ENCODE data around the gene SLC66A2.
"Not testable (repeated sequence)": the region's sequence is repeated elsewhere in the genome, so short reads cannot be mapped to it uniquely, and the experiment has no call there.

Gene SLC66A2

GRCh38 chr18:79972720-79973119 is 21.3 kb upstream of the SLC66A2 start:
- intact Hi-C loops (cut with DNase I), result no loop called here

GRCh38 chr18:79971986-79972385 is 20.5 kb upstream of the SLC66A2 start:
- DNase-seq, result peak in 1 of 42 donors; percentile 10
- intact Hi-C loops (cut with DNase I), result no loop called here

More at GRCh38 chr18:79972720-79973119, 21.3 kb upstream of the SLC66A2 start:
- DNase-seq, result no peak

- peak in 2 of 42 donors; percentile 11 to 34 for DNase-seq
- intact Hi-C loops (cut with DNase I), result no loop called here
Measured at GRCh38 chr18:79971211-79971952, 19.9 kb upstream of the SLC66A2 start.

DNA sequence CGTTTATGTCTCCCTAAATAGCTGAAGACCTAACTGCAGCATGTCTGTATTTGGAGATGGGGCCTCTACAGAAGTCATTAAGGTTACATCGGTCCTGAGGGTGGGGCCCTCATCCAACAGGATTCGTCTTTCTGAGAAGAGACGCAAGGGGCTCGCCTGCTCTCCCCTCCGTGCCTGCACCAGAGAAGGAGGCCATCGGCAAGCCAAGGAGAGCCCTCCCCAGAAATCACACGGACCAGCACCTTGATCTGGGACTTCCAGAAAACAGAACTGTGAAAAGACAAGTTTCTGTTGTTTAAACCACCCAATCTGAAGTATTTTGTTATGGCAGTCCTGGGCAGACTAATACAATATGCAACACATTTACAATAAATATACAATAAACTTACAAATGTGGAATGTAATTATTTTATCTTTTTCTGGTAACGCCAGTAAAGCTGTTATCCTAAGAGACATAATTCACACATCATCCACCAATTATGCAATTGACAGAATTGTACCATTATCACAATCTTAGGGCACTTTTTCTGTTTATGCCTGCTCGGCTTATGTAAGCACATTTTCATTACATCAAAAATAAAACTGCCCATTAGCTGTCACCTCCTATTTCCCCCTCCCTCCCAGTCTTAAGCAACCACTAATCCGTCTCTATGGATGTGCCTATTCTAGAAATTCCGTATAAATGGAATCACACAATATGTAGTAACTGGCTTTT is 19.1 kb upstream of the SLC66A2 start:
- no peak for DNase-seq
- intact Hi-C loops (cut with DNase I), result no loop called here

DNA sequence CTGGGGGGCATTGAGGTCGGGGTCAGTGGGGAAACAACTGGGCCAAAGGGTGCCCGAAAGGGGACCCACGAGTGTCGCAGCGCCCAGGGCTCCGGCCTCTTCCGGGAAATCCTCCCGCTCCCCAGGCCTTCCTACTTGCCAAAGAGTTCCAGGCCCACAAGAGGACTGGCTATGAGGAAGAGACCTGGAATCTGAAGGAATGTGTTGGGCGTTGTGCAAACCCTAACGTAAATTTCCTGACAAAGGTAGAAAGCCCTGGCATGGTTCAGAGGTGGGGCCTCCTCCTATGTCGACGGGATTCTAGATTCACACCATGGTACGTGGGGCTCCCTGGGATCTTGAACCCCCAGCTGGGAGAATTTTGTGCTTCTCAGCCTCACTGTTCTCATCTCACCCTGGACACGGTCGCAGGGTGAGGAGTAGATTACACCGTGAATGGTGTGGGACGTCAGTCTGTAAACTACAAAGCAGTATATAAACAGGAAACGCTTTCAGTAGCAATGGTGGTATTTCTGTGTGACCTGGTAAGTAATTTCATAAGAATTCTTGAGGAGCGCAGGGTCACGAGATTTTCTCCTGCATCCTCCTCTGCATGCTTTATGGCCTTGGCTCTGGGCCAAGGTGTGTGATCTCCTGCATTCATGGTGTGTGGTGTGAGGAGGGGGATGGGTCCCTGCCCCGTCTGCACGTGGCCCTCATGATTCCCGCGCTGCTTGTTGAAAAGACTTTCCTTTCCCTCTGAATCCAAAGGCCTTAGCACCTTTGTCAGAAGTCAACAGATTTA is 13.9 kb upstream of the SLC66A2 start:
- peak in 5 of 42 donors; percentile 30 to 48 (median 36) for DNase-seq
- intact Hi-C loops (cut with DNase I), result no loop called here

DNA sequence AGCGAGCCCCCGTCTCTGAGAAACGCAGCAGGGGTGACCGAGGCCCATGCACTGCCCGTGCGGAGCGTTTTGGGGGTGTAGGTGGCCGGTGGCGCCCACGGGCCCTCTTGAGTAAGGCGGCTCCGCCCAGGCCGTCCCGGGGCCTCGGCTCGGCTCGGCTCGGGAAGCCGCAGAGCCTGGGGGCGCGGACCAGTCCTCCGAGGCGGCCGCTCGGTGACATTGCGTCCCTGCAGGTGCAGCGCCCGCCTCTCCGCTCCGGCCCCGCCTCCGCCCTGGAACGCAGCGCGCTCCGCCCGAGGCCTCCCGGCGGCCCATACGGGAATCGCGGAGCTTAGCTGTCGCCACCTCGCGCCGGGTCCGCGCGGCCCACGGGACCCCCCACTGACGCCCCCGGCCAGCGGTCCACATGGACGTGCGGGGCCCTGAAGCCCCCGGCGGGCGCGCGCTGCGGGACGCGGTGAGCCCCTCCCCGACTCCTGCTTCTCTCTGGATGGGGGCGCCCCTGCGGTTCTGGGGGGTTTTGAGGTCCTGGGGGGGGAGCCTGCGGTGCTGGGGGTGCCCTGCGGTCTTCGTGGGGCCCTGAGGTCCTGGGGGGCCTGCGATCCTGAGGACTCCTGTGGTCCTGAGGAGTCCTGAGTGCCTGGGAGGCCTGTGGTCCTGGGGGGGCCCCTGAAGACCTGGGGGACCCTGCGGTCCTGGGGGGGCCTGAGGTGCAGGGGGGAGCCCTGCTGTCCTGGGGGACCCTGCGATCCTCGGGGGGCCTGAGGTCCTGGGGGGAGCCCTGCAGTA is 13.1 kb upstream of the SLC66A2 start, which contains the start of gene HSBP1L1:
TSS of gene HSBP1L1 (plus strand) at position 314 of the 789 bp plus-strand sequence. CDS start at position 407, 93 bp downstream.
- intact Hi-C loops (cut with DNase I), result no loop called here
- peak in 27 of 42 donors; percentile 32 to 73 (median 53) for DNase-seq

DNA sequence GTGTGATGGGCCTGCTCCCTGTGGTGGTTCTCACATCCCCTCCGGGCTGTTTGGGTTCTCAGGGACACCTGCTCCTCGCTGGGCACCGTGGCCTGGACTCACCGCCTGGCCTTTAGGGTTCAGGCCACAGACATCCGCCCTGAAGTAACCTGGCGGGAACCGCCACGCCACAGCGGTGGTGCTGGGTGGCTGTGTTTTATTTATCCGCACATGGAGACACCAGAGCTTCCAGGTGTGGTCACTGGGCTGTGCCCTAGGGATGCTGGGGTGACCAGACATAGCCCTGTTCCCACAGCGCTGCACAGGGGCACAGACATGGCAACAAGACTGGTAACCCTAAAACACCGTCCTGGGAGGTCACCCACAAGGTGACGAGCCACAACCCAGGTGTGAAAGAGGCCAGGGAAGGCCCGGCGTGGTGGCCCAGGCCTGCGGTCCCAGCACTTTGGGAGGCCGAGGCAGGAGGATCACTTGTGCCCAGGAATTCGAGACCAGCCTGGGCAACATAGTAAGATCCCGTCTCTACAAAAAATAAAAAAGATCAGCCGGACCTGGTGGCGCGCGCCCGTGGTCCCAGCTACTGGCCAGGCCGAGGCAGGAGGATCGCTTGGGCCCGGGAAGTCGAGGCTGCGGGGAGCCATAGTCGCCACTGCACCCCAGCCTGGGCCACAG is 12.3 kb upstream of the SLC66A2 start:
- DNase-seq, result peak in 1 of 42 donors; percentile 27
- intact Hi-C loops (cut with DNase I), result no loop called here

- intact Hi-C loops (cut with DNase I), result no loop called here
- peak in 2 of 42 donors; percentile 32 to 38 for DNase-seq
Measured at GRCh38 chr18:79962835-79963657, 11.6 kb upstream of the SLC66A2 start.

DNA sequence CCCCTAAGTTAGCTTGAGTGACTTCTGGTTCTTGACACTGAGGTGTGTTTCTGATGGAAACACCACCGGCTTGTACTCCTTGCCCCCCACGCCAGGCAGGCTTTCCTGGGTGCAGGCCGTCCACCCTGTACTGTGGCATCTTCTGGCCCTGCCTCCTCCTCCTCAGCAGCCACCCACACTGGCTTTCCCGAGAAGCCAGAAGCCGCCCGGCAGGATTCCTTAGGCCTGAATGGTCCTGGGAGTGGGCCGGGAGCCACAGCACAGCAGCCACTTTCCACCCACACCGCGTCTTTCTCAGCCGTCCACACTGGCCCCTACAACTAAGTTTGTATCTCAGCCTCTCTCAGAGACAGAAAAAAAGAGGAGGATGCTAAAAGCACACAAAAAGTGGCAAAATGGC is 10.9 kb upstream of the SLC66A2 start:
- intact Hi-C loops (cut with DNase I), result no loop called here
- peak in 1 of 42 donors; percentile 25 for DNase-seq

DNA sequence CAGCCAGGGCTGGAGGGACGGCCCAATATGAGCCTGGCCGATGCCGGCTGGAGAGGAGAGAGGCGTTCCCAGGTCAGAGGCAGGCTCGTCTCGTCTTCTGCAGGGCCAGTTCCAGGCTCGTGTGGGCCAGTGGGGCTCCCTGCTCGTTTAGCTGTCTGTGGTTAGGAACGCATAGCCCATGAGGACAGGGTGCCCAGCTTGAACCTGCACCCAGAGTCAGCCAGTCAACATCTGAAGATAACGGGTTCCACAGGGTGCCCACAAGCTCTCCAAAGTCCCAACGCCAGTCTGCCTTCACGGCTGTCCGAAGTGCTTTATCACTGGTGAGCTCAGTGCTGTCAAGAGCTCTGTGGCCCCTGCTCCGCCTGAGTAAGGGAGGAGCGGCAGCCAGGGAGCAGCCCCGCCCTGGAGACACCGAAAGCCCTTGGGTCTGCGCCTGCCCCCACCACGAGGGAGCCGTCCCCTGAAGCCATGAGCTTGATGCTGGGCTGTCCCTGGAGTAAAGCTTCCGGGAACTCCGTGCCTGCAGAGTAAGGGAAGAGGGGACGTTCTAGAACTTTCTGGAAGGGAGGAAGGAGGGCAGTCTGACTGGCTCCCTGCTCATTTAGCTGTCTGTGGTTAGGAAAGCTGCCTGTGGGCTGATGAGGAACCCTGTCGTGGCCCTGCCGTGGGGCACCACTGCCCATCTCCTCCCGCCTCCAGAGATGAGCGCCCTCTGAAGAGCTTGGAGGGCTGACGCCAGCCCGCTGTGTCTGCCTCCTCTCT is 10.3 kb upstream of the SLC66A2 start:
- no peak for DNase-seq
- intact Hi-C loops (cut with DNase I), result no loop called here

- intact Hi-C loops (cut with DNase I), result no loop called here
- no peak for DNase-seq
Measured at GRCh38 chr18:79960921-79961526, 9.6 kb upstream of the SLC66A2 start.

- intact Hi-C loops (cut with DNase I), result not testable (repeated sequence)
Measured at GRCh38 chr18:79960161-79960801, 8.8 kb upstream of the SLC66A2 start.

DNA sequence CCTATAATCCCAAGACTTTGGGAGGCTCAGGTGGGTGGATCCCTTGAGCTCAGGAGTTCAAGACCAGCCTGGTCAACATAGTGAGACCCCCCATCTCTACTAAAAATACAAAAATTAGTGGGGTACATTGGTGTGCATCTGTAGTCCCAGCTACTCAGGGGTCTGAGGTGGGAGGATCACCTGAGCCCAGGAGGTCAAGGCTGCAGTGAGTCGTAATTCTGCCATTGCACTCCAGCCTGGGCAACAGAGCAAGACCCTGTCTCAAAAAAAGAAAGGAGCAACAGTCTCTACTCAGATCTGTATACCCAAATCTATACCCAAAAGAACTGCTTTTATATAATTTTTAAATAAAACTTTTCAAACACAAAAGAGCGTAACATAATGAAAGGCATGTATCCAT is 7.5 kb upstream of the SLC66A2 start:
- no peak for DNase-seq
- intact Hi-C loops (cut with DNase I), result no loop called here

More at GRCh38 chr18:79960161-79960801, 8.8 kb upstream of the SLC66A2 start:
- DNase-seq, result not testable (repeated sequence)

- DNase-seq, result peak in 3 of 42 donors; percentile 0 to 21 (median 21)
- intact Hi-C loops (cut with DNase I), result no loop called here
Measured at GRCh38 chr18:79956276-79956675, 4.8 kb upstream of the SLC66A2 start.

DNA sequence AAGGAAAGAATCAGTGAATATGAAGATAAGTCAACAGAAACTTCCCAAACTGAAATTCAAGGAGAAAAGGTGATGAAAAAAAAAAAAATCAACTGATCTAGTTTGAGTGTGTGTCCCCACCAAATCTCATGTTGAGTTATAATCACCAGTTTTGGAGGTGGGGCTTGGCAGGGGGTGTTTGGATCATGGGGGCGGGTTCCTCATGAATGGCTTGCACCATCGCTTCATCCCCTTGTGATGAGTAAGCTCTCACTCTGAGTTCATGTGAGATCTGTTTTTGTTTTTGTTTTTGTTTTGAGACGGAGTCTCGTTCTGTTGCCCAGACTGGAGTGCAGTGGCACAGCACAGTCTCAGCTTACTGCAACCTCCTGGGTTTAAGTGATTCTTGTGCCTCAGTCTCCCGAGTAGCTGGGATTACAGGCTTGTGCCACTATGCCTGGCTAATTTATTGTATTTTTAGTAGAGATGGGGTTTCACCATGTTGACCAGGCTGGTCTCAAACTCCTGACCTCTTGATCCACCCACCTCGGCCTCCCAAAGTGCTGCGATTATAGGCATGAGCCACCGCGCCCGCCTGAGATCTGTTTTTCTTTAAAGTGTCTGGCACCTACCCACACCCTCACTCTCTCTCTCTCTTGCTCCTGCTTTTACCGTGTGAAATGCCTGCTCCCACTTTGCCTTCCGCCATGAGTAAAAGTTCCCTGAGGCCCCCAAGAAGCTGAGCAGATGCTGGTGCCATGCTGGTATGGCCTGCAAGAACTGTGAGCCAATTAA is 4.0 kb upstream of the SLC66A2 start:
- DNase-seq, result peak in 5 of 42 donors; percentile 11 to 27 (median 21)

More for the DNA sequence above, 4.0 kb upstream of the SLC66A2 start:
- intact Hi-C loops (cut with DNase I), result no loop called here
